GM12874 (cell line): Measurements from ENCODE around the gene KIF21B.

ENCODE experiments used
- TF ChIP-seq, protein P1 (sequence below): IDR thresholded peaks from 2 replicates; pipeline ENCODE4 v1.5.1; 2011; ENCODE audit warnings: low read depth, mild to moderate bottlenecking, control low read depth, low read length, moderate library complexity; ENCODE audit not compliant: insufficient read depth

KIF21B gene, protein sequence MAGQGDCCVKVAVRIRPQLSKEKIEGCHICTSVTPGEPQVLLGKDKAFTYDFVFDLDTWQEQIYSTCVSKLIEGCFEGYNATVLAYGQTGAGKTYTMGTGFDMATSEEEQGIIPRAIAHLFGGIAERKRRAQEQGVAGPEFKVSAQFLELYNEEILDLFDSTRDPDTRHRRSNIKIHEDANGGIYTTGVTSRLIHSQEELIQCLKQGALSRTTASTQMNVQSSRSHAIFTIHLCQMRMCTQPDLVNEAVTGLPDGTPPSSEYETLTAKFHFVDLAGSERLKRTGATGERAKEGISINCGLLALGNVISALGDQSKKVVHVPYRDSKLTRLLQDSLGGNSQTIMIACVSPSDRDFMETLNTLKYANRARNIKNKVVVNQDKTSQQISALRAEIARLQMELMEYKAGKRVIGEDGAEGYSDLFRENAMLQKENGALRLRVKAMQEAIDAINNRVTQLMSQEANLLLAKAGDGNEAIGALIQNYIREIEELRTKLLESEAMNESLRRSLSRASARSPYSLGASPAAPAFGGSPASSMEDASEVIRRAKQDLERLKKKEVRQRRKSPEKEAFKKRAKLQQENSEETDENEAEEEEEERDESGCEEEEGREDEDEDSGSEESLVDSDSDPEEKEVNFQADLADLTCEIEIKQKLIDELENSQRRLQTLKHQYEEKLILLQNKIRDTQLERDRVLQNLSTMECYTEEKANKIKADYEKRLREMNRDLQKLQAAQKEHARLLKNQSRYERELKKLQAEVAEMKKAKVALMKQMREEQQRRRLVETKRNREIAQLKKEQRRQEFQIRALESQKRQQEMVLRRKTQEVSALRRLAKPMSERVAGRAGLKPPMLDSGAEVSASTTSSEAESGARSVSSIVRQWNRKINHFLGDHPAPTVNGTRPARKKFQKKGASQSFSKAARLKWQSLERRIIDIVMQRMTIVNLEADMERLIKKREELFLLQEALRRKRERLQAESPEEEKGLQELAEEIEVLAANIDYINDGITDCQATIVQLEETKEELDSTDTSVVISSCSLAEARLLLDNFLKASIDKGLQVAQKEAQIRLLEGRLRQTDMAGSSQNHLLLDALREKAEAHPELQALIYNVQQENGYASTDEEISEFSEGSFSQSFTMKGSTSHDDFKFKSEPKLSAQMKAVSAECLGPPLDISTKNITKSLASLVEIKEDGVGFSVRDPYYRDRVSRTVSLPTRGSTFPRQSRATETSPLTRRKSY (N-terminal part only)

GRCh38 chr1:201023517-201023902 lies at the start of gene KIF21B:
Gene KIF21B, minus strand, starts transcription at chr1:201023714. Its CDS starts 331 bp downstream, at chr1:201023383.
- TF ChIP-seq, protein P1, sequence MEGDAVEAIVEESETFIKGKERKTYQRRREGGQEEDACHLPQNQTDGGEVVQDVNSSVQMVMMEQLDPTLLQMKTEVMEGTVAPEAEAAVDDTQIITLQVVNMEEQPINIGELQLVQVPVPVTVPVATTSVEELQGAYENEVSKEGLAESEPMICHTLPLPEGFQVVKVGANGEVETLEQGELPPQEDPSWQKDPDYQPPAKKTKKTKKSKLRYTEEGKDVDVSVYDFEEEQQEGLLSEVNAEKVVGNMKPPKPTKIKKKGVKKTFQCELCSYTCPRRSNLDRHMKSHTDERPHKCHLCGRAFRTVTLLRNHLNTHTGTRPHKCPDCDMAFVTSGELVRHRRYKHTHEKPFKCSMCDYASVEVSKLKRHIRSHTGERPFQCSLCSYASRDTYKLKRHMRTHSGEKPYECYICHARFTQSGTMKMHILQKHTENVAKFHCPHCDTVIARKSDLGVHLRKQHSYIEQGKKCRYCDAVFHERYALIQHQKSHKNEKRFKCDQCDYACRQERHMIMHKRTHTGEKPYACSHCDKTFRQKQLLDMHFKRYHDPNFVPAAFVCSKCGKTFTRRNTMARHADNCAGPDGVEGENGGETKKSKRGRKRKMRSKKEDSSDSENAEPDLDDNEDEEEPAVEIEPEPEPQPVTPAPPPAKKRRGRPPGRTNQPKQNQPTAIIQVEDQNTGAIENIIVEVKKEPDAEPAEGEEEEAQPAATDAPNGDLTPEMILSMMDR = no peak

GRCh38 chr1:201072922-201073321 lies 49.4 kb upstream of the KIF21B start:
- TF ChIP-seq, protein P1 = no peak

GRCh38 chr1:201072149-201072548 lies 48.6 kb upstream of the KIF21B start:
- TF ChIP-seq, protein P1 = no peak

GRCh38 chr1:201069636-201070035 lies 46.1 kb upstream of the KIF21B start:
- TF ChIP-seq, protein P1 = no peak

GRCh38 chr1:201068976-201069375 lies 45.5 kb upstream of the KIF21B start:
- TF ChIP-seq, protein P1 = no peak

- TF ChIP-seq, protein P1 = no peak
These were observed 43.5 kb upstream of the KIF21B start for GRCh38 chr1:201066986-201067385.

- TF ChIP-seq, protein P1 = no peak
These were observed 42.2 kb upstream of the KIF21B start for GRCh38 chr1:201065686-201066085.
